ENCODE measurements around the gene ZNF385C.

The ZNF385C gene

DNA sequence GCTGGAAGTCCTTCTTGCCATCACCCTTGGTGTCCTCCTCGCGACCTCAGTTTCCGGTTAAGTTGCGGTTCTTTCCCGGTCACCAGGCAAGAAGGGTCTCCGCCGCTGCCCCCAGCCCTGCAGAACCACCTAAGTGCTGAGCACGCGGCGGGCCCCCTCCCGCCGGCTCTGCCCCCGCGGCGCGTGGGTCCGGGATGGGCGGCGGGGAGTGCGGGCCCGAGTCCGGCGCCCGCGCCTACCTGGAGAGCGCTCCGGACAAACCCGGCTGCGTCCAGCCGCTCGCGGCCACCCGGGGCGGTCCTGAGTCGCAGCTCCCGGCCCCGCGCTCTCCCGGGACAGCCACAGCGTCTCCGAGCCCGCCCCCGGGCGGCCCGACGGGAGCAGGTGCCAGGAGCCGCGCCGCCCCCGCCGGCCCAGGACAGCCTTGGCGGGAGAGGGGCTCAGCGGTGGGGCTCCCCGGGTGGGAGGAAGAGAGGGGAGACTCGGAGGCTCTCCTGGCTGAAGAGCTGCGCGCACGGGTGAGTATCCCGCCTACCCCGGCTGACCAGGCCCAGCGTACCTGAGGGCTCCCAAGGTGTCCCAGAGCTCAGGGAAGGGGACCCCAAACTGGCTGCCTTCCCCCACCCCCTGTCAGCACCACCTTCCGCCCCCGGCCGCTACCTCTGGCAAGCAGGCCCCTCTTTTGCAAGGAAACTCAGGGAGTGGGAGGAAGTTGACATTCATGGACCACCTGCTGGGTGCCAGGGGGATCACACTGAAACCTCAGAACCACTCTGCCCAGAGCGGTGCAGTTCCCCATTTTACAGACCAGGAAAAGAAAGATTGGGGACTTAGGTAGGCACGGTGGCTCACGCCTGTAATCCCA is 25.7 kb downstream of the ZNF385C start:
- no peak for DNase-seq

DNA sequence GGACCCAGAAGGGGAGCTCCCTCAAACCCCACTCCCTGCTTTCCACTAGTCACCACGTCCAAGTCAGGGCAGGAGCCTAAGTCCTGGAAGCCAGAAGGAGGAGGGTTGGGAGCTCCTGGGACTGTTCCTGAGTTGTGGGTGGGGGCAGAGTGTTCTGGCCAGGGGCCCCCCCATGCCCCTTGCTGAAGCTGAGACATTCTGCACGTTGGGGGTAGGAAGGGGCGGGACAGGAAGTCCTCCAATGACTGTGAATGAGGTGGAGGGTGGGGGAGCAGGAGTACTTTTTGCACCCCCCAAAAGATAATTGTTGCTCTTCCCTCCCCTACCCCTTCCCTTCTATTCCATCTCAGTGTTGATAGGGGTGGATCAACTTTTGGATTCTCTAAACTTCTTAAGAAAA is 26.5 kb downstream of the ZNF385C start:
- no peak for DNase-seq

DNA sequence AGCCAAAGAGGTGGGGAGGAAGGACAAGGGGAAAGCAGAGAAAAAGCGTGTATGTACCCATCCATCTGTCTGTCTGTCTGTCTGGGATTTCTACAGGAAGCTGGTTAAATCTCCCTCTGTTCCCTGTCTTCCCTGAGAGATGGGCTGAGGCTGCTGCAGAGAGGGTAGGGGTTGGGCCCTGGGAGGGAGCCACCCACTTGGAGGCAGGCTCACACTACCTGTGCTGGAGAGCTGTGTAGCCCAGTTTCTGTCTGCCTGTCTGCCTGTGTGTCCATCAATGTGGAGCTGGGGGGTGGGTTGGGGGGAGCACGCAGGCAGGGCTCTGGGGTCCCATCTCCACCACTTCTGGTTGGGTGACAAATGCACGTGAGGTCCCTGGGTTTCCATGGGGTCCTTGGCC is 29.3 kb downstream of the ZNF385C start:
- no peak for DNase-seq

DNA sequence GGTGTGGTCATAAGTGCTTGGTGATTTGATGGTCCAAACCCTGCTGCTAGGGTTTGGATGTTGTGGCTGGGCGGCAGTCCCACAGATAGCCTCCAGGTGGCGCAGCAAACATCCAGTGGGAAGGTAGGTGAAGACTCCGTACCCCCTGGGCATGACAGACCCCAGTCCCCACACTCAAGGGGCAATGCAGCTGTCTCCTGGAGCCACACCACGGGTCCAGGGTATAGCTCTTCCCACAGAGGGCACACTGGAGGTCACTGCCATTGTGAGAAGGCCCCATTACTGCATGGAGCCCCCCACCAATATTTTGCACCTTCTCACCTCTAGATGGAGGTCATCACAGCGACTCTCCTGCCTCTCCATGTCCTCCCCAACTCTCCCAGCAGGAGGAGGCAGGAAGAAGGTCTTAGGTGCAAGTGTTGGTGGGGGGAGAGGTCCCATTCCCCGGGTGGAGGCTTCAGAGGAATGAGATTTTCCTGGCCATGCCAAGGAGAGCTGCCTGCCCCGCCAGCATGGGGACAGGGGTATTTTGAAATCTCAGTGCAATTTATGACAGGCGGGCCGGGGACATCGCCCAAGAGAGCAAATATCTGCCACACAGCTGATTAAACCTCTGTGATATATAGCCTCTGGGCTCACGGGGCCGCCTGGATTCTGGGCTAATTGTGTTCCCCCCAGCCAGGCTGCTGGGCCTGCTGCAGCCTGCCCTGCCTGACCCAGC is 30.7 kb downstream of the ZNF385C start:
- peak; percentile 75 for DNase-seq

DNA sequence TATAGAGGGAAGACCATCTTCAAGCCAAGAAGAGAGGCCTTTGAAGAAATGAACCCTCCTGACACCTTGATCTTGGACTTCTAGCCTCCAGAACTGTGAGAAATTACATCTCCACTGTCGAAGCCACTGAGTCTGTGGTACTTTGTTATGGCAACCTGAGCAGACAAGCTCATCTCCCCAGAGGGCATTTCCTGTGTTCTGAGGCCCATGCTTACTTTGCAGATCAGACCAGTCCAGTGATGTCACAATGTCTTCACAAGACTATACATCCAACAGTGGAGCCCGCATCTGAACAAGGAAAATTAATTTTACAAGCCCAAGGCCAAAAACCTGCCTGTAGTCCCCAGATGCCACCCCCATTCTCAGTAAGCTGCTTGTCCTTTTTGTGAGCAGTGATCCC is 33.1 kb downstream of the ZNF385C start:
- no peak for DNase-seq

DNA sequence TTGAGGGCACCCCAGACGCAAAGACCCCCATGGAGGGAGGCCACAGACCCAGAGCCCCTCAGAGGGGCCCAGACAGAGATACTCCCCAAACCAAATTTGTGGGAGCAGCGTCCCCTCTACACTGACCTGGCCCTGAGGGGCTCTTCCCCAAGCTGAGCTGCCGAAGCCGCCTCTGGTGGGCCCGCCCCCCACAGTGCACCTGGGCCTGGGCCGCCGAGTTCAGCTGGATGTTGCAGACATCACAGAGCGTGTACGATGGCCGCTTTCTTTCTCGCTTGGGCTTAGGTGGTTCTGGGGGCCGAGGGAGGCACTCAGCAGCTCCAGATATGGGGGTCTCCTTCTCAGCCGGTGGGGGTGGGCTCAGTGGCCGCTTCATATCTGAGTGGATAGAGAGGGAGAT is 35.6 kb downstream of the ZNF385C start:
- DNase-seq, result no peak

DNA sequence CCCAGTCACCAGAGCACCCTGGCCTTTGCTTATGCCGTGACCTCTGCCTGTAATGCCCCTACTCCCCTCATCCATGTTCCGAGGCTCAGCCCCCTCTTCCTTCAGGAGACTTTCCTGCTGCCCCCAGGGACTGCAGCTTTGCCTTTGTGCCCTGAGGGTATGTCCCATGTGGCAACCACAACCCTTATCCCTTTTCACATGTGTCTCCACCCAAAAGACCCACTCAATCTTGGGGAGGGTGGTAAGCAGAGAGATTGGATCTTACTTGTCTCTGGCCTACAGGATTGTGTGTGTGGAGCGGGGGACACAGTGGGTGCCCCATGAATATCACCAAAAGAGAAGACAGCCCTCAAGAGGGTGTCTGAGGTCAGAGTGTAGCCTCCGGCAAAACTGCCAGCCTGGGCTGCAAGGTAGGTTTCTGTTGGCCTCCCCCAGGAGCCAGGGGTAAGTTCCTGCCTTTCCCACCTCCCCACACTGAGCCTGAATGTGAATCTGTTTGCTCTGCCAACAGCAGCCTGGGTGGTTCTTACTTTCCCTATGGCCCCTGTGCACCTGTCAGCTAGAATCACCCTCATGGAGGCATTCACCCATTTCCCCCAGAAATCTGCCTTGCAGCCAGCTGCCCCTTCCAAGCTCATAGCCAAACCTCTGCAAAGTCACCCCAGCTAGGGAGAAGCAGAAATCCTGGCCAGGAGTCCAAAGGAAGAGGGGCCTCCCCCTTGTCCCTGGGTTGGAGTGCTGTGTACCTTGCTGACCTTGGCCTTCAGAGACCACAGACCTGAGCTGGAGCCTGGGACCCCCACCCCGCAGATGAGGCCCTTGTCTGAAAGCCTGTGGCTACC is 36.4 kb downstream of the ZNF385C start:
- no peak for DNase-seq

DNA sequence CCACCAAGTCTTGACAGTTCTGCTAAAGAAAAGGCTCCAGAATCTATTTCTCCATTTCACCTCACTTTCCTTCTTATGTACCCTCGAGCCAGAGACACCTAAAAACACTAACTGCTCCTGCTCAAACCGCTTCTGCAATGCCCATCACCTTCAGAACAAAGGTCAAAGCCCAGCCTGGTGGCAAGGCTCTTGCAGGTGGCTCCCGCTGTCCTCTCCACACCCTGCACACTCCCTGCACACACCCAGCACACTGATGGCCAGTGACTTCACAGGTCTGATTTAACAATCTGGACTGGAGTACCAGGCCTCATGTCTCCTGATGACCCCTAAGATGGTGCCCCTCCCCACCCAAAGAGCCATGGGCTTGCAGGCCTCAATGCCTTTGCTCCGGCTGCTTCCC is 38.0 kb downstream of the ZNF385C start:
- DNase-seq, result no peak

DNA sequence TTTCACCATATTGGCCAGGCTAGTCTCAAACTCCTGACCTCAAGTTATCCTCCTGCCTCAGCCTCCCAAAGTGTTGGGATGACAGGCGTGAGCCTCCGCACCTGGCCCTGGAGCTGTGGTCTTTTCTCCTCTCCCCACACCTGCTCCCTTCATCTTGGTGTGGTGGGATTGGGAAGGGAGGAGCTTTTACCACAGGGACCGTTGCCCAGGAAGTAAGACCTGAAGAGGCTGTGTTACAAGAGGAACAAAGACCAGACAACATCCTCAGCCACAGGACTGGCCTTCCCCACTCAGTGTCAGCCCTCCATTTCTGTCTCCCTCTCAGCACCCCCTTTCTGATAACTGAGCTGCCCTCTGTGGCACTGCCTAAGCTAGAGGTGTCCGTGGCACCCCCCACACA is 38.5 kb downstream of the ZNF385C start:
- no peak for DNase-seq

DNA sequence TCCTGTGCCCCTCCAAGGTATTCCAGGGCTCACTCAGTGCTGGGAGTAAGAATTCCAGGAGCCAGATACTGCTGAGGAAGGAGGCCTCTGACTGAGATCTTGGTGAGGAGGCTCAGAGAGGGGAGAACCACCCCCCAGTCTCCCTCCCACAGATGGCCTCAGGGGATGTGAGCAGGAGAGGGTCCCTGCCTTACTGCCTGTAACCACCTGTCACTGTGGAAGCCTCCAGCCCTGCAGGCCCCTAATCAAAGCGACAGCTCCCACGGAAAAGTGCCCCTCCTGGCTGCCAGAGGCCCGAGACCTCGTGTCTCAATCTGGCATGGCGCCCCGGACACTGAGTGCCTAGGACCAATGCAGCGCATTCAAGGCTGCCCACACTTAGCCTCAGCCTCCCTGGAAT is 40.2 kb downstream of the ZNF385C start:
- DNase-seq, result no peak

DNA sequence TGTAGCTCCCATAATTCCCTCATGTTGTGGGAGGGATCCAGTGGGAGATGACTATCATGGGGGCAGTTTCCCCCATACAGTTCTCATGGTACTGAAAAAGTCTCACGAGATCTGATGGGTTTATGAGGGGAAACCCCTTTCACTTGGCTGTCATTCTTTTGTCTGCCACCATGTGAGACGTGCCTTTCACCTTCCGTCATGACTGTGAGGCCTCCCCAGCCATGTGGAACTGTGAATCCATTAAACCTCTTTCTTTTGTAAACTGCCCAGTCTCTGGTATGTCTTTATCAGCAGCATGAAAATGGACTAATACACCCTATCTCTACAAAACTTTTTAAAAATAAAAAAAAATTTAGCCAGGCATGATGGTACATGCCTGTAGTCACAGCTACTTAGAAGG is 41.6 kb downstream of the ZNF385C start:
- no peak for DNase-seq

DNA sequence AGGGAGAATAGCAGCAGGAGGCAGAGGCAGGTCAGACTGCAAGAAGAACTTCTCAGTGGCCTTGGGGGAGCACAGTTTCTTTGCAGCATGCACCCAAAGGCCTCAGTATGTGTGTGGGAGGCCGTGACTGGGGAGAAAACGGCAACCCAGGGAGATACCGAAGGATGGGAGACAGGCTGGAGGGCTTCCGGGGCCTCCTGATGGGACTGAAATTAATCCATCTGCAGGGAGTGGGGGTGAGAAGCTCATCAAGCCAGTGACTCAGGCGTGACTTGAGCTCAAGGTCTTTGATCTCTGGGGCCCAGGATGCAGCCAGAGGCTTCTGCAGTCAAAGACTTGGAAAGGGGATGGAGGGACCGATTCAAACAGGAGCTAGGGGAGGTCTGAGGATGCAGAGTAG is 42.8 kb downstream of the ZNF385C start:
- no peak for DNase-seq

DNA sequence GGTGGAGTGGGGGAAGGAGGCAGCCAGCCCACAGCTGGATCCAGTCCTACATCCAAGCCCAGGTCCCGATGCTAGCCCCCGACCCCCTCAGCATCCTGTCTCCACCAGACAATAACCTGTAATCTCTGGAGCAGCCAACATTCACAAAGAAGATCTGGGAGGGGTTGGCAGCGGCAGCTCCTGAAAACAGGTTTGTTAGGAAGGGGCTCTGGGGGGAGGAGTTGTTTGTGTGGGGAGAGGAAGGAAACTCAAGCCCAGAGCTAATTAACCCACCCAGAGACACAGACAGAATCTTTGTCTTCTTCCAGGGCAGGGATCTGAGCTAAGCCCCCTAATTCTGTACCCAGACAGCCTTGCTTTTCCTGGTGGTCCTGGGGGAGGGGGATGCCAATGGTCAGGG is 43.2 kb downstream of the ZNF385C start:
- DNase-seq, result no peak

DNA sequence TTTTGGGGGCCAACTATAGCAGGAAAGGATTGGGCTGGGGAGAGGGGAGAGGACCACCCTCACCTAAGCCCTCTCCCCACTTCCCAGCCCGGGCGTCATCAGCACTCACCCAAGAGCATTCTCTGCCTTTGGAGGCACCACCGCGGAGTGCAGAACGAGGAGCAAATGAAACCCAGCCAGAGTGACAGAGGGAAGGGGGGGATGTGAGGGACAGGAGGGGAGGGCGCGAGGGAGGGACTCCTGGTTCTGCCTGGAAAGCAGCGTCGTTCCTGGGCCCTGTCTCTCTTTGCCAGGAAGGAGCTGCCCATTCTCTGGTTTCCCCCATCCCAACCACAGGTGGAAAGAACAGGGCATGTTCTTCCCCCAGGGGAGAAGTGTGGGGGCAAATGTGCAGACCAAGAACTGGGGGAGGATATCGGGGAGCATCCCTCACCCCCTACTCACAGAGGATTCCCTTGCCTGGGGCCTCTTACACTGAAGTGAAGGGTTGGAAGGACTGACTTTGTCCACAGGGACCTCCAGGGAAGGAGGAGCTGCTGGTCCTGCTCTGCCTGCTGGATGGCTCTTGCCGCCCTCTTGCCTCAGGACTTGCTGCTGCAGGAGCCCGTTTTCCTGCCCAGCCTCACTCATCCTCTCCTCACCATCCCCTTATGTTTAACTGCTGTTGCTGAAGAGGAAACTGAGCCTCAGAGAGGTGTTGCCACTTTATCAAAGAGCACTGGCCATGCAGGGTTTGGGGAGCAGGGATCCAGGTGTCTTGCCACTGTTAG is 44.4 kb downstream of the ZNF385C start:
- no peak for DNase-seq

DNA sequence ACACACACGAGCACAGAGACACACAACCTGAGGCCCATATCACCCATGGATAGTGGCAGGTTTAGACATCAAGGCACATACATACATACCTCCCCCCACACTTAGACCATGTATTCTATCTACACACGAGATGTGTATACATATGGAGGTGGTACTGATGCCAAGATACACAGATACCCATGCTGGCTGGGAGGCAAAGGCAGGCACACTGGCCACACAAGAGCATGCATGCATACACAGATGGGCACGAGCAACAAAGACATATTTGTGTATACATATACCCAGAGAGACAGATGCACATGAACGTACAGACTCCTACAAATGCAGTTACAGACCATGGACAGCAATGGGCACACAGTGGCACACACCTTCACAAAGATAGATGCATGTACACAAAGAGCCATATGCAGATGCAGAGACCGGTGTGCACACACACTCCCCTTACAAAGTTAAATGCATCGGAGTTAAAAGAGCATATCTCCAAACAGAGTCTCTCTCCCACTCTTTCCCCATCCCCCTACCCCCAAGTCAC is 45.9 kb downstream of the ZNF385C start:
- no peak for DNase-seq

DNA sequence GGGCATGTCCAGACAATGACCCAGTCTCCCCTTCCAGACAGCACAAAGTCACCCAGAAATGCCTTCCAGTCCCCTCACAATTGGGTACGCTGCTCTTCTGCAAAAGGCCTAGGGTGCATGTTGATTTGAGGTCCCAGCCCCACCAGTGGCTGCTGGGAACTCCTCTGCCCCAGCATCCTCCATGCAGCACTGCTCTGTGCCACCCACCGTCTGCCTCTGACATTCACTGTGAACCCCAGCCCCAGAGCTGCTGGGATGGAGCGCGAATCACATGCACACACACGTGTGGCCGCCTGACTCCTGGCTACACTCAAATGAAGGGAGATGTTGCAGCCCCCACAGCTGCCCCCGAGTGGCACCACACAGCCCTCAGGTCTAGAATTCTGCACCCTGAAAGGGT is 46.6 kb downstream of the ZNF385C start:
- DNase-seq, result no peak

DNA sequence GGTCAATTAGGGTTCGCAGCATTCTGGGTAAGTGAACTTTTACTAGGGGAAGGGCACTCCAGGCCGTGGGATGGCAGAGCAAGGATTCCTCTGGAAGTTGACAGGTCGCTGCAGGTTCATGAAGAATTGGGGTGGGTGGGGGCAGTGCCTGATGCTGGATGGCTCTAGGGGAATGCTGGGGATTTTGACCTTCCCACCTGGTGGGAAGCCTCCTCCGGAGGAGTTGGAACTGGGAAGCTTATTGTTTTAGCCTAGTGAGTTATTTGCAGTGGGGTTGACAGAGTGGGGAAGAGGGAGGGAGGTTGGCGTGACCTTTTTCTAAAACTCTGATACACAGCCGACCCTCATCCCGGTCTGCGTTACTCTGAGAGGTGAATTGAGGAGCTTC is 47.3 kb downstream of the ZNF385C start:
- DNase-seq, result no peak

DNA sequence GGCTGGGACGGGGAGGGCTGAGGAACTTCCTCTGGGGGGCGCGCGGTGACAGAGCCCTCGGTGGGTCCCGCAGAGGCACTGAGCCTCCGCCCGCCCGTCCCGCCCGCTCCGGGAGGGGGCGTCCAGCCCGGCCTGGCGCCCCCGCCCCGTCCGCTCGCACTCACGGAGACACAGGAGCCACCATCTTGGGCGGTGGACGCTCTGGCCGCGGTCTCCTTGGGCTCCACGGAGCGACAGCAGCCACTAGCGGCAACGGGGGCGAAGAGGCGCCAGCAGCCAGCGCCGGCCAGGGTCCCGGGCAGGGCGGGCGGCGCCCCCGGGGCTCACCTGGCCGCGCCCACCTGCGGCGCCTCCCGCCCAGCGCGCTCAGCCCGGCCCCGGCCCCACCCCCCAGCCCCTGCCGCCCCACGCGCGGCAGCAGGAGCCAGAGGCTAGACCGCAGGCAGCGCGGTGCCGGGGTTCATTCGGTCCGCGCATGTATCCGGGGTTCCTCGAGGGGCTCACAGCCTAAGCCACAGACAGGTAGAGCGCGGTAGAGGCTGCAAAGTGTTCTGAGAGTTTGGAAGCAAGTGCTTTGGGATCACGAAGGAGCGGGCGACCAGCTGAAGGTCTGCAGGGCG is 47.8 kb downstream of the ZNF385C start, which contains the start of gene C17orf113:
Gene C17orf113 (minus strand): TSS at position 209 of the 620 bp plus-strand sequence. CDS start 7,225 bp downstream, outside the sequence.
- peak; percentile 47 for DNase-seq

DNA sequence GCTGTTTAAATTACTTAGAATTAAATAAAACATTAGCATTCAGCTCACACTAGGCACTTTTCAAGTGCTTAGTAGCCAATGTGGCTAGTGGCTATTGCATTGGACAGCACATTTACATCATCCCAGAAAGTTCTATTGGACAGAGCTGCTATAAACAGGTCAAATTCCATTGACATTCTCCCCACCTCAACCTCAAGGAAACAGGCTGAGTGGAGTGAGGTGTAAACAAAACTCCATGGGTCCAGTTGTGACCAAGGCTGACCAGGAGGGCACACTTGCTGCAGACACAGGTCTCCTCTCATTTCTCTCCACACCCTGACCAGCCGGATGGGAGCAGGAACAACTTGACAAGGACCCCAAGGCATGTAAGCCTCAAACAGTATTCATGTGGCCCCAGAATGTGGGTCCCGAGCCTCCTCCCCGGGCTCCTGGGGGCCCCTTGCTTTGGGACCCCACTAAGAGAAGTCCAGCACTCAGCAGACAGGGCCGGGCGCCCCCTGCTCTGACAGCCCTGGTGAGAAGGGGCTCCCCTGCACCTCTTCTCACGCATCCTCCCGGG is 48.4 kb downstream of the ZNF385C start:
- DNase-seq, result no peak

DNA sequence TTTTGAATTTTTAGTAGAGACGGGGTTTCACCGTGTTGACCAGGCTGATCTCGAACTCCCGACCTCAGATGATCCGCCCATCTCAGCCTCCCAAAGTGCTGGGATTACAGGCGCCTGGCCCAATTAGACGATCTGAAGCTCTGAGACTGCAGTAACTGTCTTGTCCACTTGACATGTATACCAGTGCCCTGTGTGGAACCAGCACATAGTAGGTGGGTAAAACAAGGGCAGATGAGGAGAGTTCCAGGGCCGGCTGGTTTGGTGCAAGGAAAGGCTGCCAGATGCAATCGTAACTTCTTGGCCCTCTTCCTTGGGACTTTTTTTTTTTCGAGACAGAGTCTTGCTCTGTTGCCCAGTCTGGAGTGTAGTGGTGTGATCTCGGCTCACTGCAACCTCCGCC is 50.9 kb downstream of the ZNF385C start:
- DNase-seq, result no peak

DNA sequence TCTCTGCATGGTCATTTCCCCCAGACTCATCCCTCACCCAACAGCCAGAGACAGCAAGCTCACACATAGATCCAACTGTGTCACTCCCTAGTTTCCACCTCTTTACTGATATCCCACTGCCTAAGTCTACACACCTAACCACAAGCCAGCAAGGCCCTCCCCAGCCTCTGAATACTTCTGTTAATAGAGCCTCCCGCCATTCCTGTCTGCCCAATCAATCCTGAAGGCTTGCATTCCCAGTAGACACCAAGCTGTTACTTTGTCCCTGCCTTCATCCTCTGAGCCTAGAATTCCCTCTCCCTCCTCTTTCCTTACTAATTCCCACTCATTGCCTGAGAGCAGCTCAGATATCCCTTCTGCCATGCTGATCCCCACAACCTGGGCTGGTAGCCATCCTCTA is 52.6 kb downstream of the ZNF385C start:
- DNase-seq, result no peak
